ENCODE data around the gene APP.

GRCh38 chr21:25927195-25927880, 243.2 kb downstream of the APP start:
- TF ChIP-seq CTCF (conservative IDR thresholded peaks at IDR 0.05; ENCODE audit: low read depth, low read length), result no peak
- TF ChIP-seq EZH2 (IDR thresholded peaks at IDR 0.05; ENCODE audit: borderline replicate concordance, low read depth, low read length, poor library complexity, severe bottlenecking), result no peak

Measured in A673 (cell line).